ENCODE data around the gene PDHX.

DNA sequence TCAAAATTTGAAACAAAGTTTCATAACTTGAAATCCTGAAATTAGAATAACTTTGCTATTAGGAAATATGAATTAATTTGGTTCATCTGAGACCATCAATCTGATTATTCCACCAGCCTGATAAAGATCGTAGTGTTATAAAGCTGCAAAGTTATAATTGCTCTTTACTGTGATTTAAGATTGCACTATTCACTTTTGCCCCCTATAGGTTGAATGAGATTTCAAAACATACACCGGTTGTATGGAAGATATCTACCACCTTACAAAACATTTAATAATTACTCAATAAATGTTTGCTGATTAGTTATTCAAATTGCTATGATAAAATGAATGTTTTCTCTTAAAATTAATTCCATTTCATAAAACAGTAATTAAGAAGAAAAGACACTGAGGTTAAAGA, 26.3 kb upstream of the PDHX start:
- no peak for TF ChIP-seq EZH2 (IDR thresholded peaks at IDR 0.05)
- no peak for TF ChIP-seq FOXP2 (optimal IDR thresholded peaks at IDR 0.05; ENCODE audit: control extremely low read depth, extremely low read length, insufficient read depth)
- no peak for TF ChIP-seq POLR2AphosphoS5 (IDR thresholded peaks at IDR 0.05; ENCODE audit: borderline replicate concordance, low read depth, low read length)

All from SK-N-MC (cell line).